Neural progenitor cell (in vitro differentiated cells): ENCODE results near the gene LTC4S.

Source experiments
- CTCF ChIP-seq: fragments of 200-600 bp; sonication (generic); IDR thresholded peaks from 2 replicates; pipeline ENCODE4 v1.5.1; 2017; ENCODE audit warnings: antibody characterized with exemption, mild to moderate bottlenecking
- EZH2 ChIP-seq: fragments of 200-600 bp; sonication (generic); IDR thresholded peaks from 2 replicates; pipeline ENCODE4 v1.6.1; 2017; ENCODE audit warnings: antibody characterized with exemption, mild to moderate bottlenecking, moderate library complexity

- TF ChIP-seq CTCF (no peak), EZH2 (no peak)
These were observed 24.0 kb upstream of the LTC4S start for GRCh38 chr5:179769796-179770195.
